Prostate gland (tissue), 2 donors: ENCODE results near the gene LTO1.

Experiments used
- POLR2A ChIP-seq: fragments of 450-650 bp; IDR thresholded peaks from one replicate; pipeline ENCODE4 v1.6.1; 2016; ENCODE audit warnings: antibody characterized with exemption, mild to moderate bottlenecking
- POLR2AphosphoS5 ChIP-seq: sonication (generic); formaldehyde crosslinking; IDR thresholded peaks from one replicate; pipeline ENCODE4 v1.6.1; 2017; ENCODE audit warnings: antibody characterized with exemption
- TF ChIP-seq, protein P1 (sequence below), 4 experiments: fragments of 200-600 bp in 2 of 4; fragments of 450-650 bp in 2 of 4; sonication (generic) in 2 of 4; IDR thresholded peaks; 1 replicate in 3 of 4; 2 replicates in 1 of 4; pipeline ENCODE4 v1.5.1; 2016 to 2019; ENCODE audit warnings: antibody characterized with exemption in 4 of 4, mild to moderate bottlenecking in 2 of 4, moderate library complexity in 2 of 4

DNA sequence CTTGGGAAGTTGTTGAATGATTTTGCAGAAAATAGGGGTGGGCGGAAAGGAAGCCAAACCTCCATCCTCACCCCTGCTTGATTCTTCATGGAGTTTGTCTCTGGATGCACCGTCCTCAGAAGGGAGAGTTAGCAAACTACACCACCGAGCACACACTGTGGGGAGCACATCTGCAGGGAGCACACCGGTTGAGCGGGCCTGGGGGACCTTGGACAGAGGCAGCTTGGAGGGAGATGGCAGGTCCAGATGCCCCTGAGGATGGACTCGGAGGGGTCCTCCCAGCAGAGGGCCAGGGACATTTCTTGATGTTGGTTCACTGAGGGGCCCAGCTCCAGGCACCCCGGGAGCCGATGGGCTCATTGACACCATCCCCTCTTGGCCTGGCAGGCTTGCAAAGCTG, 43.8 kb upstream of the LTO1 start:
- TF ChIP-seq, protein P1, sequence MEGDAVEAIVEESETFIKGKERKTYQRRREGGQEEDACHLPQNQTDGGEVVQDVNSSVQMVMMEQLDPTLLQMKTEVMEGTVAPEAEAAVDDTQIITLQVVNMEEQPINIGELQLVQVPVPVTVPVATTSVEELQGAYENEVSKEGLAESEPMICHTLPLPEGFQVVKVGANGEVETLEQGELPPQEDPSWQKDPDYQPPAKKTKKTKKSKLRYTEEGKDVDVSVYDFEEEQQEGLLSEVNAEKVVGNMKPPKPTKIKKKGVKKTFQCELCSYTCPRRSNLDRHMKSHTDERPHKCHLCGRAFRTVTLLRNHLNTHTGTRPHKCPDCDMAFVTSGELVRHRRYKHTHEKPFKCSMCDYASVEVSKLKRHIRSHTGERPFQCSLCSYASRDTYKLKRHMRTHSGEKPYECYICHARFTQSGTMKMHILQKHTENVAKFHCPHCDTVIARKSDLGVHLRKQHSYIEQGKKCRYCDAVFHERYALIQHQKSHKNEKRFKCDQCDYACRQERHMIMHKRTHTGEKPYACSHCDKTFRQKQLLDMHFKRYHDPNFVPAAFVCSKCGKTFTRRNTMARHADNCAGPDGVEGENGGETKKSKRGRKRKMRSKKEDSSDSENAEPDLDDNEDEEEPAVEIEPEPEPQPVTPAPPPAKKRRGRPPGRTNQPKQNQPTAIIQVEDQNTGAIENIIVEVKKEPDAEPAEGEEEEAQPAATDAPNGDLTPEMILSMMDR (IDR thresholded peaks at IDR 0.05), result no peak
- TF ChIP-seq POLR2AphosphoS5 (no peak), POLR2A (no peak)
